GM08714 (cell line): ENCODE results near the gene TMEM30B.

Experiments
- H3K4me3 ChIP-seq: fragments of 200-500 bp; sonication (Bioruptor generic); 2 replicates; pipeline ENCODE4 v1.5.1; 2014; ENCODE audit warnings: mild to moderate bottlenecking, low read length, inconsistent platforms
- ZNF274 ChIP-seq: IDR thresholded peaks from 2 replicates; pipeline ENCODE4 v1.6.1; 2012; ENCODE audit warnings: mild to moderate bottlenecking, low read depth, low read length

The TMEM30B gene

DNA sequence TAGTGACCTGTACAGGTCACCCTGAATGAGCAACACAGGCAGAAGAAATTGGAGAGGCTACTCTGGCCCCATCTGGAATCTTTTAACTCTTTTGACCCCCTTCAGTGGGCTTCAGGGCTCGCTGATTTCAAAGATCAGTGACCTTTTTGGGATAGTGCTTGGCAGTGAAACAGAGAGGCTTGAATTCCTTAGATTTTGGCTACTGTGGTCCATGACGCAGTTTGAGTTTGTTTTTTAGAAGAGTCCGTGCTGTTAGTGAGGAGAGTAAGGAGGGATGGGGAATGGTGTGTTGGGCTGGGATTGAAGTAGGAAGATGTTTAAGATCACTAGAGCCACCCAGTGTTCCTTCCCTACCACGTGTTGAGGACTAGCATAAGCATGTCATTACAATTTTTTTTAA lies 16.5 kb downstream of the TMEM30B start:
- TF ChIP-seq ZNF274: no peak

GRCh38 chr14:61264010-61264571 lies 17.0 kb downstream of the TMEM30B start:
- TF ChIP-seq ZNF274: no peak
- H3K4me3 ChIP-seq: no peak overlapping the region

More for the DNA sequence above, 16.5 kb downstream of the TMEM30B start:
- H3K4me3 ChIP-seq: no peak overlapping the region

DNA sequence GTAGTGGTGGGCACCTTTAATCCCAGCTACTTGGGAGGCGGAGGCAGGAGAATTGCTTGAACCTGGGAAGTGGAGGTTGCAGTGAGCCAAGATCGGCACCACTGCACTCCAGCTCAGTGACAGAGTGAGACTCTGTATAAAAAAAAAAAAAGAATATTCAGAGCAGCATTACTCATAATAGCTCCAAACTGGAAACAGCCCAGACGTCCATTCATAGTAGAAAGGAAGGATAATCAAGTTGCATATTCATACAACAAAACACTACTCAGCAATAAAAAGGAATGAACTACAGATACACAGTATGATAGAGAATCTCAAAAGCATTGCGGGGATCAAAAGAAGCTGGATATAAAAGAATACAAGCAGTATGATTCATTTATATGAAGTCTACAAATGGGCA lies 19.1 kb downstream of the TMEM30B start:
- no peak for TF ChIP-seq ZNF274
- H3K4me3 ChIP-seq: no peak overlapping the region

GRCh38 chr14:61260939-61261776 lies 20.0 kb downstream of the TMEM30B start:
- no peak overlapping the region for H3K4me3 ChIP-seq
- TF ChIP-seq ZNF274: no peak

GRCh38 chr14:61258985-61259384 lies 22.2 kb downstream of the TMEM30B start:
- no peak overlapping the region for H3K4me3 ChIP-seq
- TF ChIP-seq ZNF274: no peak

DNA sequence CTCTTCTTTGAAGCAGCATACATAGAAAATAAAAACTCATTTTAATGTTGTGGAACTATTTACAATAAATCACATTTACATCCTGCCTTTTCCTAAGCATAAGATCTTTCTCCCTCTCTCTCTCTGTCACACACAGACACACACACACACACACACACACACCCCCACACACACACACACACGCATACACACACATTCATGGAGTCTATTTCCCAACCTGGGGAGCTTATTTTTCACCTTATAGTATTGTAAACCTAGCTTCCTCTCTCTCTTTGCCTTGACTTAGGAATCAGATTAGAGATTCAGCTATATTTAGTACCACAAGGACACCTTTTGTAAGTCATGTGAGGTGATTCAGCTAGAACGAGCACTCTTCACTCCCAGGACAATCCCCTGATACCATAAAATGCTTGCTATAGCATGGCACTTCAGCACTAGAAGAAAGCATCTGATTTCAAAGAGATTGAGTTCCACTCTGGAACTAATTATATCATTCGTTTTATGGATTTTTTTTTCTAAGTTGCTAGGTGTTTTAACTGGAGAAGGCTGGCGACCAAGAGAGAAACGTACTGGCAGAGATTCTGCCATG lies 23.6 kb downstream of the TMEM30B start:
- TF ChIP-seq ZNF274: no peak
- no peak overlapping the region for H3K4me3 ChIP-seq

DNA sequence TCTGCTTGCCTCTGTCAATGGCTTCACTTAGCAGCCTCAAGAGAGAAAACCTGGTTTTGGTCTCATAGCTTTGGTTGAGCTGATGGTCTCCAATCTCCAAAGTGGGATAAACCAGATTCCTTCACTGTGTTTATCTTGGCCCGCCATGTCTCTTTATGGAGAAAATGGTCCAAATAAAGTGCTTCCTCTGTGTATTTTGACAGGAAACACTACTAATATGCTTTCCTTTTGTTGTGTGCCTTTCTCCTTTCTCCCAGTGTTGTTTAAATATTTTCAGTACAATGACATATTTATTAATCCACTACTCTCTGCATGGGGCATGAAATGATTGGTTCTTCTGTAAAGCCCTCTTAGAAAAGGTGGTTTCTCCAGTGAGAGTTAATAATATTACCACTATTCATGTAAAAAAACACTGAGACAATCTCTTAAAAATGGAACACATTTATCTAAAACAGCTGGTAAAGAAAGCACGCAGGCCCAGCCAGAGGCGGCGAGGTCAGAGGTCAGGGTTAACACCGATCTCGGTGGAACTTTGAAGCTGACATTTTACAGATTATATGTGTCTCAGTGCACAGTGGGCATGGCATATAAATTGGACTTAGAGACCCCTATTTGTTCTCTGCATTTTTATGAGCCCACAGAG lies 24.2 kb downstream of the TMEM30B start:
- no peak overlapping the region for H3K4me3 ChIP-seq
- no peak for TF ChIP-seq ZNF274

DNA sequence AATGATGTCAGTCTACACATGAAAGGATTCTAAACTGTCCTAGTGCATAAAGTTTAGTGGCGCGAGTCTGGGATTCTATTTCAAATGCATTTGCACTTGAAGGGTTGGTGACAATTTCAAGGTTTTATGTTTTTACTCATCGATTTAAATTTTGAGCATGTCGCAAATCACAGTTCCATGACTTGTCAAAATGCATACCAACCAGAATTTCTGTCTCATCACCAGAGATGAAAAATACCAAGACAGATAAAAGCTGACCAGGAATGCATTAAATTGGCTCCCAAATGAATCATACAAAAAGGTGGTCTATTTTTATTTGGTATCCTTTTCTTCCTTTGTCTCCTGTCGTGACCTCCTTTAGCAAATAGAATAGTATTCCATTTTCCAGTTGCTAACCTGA lies 25.2 kb downstream of the TMEM30B start:
- no peak overlapping the region for H3K4me3 ChIP-seq
- TF ChIP-seq ZNF274: no peak

DNA sequence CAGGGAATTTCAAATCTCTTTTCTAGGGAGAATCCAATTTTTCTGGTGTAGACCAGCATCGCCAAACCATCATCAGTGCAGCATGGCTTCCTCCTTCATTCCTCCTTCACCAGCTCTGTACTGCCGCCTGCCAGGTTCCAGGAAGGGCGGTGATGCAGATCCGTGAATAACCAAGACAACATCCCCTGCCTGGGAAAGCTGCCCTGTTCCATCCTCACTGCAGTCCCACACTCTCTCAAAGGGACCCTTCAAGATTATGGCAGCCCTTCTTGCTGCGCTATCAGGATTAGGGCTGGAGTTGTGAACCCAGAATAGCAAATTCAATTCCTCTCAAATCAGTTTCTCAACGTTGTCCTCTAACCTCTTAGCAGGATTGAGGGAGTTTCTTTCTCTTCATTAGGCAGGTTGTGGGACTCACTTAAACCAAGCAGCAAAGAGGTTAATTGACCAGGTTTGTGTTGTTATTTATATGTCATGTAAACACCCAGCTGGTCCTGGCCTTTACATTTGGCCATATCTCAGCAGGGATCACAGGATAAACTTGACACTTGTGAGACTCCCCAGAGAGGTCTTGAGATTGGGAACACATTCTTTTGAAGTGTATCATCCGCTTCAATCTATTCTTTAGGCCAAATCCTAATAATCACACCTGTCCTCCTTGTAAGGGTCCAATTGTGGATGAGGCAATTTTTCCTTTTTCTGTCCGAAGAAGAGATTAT lies 26.2 kb downstream of the TMEM30B start:
- no peak for TF ChIP-seq ZNF274
- no peak overlapping the region for H3K4me3 ChIP-seq

DNA sequence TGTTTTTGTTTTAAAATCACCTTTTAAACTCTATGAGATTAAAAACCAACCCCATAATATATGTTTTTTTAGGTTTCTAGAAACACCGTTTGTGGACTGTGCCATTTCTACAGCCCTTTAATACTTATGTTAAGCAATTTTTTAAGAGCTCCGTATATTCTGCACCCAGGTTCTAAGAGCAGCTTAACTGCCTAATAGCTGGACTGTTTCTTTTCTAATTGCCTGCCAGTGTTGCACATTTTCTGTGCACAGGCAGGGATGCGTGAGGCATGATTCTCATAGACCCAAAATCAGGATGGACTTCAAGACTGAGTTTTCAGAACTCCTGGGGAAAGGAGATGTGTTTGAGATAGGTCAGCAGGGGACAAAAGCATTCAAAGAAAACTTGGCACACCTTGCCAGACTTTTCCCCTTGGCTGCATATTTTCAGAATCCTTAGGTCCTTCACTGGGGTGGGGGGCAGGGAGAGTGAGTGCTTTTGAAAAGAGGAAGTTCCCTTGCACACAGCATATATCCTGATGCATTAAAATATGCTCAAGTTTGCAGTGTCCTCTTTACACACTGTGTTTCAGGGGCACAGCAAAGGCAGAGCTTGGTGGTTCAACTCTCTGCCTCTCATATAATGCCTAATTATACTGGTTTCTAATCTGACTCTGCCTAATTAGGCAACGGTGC lies 27.9 kb downstream of the TMEM30B start:
- no peak for TF ChIP-seq ZNF274
- H3K4me3 ChIP-seq: no peak overlapping the region

GRCh38 chr14:61252369-61253063 lies 28.6 kb downstream of the TMEM30B start:
- no peak overlapping the region for H3K4me3 ChIP-seq

DNA sequence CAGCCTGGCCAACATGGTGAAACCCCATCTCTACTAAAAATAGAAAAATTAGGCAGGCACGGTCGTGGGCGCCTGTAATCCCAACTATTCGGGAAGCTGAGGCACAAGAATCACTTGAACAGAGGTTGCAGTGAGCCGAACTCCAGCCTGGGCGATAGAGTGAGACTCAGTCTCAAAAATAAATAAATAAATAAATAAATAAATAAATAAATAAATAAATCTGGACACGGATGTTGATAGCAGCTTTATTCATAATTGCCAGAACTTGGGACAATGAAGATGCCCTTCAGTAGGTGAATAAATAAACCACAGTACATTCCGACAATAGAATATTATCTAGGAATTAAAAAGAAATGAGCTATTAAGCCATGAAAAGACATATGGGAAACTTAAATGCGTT lies 31.1 kb downstream of the TMEM30B start:
- TF ChIP-seq ZNF274: no peak
- H3K4me3 ChIP-seq: no peak overlapping the region

More at GRCh38 chr14:61252369-61253063, 28.6 kb downstream of the TMEM30B start:
- no peak for TF ChIP-seq ZNF274

GRCh38 chr14:61247935-61248334 lies 33.2 kb downstream of the TMEM30B start:
- H3K4me3 ChIP-seq: no peak overlapping the region
- TF ChIP-seq ZNF274: no peak

- H3K4me3 ChIP-seq: no peak overlapping the region
- TF ChIP-seq ZNF274: no peak
These were observed 34.4 kb downstream of the TMEM30B start for GRCh38 chr14:61246721-61247120.
